ENCODE data around the gene CDR2L. TPM values are rescaled to one million over a fixed set of nuclear protein-coding genes. Genes with fewer than 3 reads are reported as not detected.
"Not testable (repeated sequence)": the region's sequence is repeated elsewhere in the genome, so short reads cannot be mapped to it uniquely, and the experiment has no call there.

Gene CDR2L
- total RNA-seq, 1 donor from 2014 or later, result 18.3 TPM

DNA sequence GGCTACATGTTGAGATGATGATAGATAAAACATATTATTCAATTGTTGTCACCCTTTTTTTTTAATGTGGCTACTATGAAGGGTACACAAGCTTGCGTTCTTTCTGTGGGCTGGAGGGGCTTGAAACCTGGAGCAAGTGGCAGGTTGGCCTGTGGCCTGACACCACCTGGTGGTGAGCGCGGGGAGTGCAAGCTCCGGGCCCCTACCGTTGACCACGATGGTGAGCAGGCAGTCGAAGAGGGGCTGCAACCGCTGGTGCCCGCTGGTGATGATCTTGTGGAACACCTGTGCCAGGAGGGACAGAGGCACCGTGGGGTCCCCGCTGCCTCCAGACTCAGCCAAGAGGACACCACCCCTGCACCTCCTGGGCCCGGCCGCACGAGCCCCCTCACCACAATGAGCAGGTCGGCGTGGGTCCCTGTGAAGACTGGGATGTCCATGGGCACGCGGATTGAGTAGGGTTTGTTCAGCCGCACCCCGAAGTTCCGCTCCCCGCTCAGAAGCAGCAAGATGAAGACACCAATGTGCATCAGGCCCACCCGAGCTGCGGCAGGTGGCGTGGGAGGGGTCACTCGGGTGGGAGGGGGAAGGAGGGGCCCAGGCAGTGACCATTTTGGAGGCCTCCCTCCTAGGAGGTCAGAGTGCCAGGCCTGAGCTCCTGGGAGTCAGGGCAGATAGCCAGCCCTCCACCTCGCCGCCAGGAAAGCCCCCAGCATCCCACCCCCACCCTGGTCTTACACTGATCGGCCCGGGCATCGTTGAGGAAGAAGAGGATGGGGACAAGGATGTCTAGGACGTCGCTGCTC is 29.3 kb upstream of the CDR2L start:
- DNase-seq (peak; percentile 86), ATAC-seq (peak; percentile 47)
- intact Hi-C loops (cut with micrococcal nuclease), result no loop called here

DNA sequence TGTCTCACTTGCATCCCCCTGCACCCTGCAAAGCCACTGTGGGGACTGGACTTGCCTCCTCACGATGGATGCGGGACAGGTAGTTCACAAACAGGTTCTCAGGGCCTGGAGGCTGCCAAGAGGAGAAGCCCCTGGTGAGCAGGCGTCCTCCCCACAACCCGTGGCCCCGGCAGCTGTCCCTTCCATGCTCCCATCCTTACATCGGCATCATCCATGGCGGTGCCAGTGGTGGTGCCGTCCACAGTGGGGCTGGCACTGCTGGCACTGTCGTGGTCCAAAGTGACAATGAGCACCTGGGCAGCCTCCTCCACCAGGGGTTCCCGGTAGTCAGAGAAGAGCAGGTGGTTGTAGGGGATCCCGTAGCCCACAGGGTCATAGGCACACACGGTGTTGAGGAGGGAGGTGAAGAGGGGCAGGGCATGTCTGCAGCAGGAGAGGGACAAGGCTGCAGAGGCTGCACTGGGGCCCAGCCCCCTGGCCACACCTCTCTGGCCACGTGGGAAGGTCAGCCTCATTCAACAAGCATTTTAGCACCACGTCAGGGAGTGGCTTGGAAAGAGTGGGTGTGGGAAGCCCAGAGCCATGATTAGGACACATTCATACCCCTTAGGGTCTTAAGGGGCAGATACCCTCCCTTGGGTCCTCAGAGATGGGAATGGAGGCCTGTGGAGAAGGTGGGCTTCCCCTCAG is 27.5 kb upstream of the CDR2L start:
- intact Hi-C loops (cut with micrococcal nuclease), result no loop called here
- no peak for DNase-seq
- ATAC-seq, result no peak

DNA sequence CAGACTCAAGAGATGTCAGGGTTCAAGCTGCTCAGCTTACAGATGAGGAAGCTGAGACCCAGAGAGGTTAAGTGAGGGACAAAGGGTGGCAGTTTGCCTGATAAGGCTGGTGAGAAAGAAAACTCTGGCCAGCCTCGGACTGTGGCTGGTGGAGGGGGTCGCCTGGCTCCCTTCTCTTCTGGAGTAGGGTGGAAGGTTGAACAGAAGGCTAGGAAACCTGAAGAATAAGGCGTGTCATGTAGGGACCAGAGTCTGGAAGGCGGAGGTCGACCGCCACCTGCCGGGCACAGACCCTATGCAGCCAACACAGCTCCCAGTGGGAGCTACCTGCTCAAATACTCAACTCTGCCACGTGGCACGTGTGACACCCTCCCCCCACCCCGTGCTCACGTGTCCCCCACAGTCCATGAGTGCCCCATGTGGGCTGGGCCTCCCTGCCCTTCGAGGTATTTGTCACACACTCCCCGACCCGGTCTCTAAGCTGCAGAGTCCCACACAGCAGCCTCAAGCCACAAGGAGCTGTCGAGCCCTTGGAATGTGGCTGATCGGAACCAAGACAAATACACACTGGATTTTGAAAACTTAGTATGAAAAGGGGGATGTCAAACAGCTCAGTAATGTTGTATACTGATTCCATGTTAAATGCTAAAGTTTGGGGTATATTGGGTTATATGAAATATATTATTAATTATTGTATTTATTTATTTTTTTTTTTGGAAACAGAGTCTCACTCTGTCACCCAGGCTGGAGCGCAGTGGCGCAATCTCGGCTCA is 26.7 kb upstream of the CDR2L start:
- intact Hi-C loops (cut with micrococcal nuclease), result no loop called here
- DNase-seq, result no peak
- peak; percentile 45 for ATAC-seq

DNA sequence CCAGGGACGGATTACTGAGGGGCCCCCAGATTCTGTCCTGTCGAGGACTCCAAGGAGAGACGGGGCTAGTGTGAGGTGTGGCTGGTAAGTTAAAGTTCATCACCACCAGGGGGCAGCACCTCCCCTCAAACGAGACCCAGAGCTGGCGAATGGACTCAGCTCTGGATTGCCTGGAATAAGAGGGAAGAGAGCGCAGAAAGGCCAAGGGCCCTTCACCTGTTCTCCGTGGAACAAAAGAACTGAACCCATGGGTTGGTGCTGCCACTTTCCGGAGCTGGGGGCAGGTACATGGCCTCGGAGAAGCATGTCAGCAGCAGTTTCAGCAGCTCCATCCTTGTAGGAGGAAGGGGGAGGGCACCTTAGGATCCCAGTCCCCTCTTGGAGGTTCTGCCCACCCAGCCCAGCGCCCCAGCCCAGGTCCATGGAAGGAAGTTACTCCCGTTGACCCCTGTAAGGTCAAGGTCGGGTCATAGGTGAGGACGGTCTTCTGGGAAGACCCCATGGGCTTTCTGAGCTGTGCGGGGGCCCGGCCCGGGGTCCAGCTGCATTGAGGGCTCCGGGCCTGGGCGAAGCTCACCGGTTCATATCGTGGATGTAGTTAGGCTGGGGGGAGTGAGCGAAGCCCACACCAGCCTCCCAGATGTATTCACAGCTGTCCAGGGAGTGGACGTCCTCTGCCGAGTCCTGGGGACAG is 25.6 kb upstream of the CDR2L start:
- ATAC-seq, result peak; percentile 89

DNA sequence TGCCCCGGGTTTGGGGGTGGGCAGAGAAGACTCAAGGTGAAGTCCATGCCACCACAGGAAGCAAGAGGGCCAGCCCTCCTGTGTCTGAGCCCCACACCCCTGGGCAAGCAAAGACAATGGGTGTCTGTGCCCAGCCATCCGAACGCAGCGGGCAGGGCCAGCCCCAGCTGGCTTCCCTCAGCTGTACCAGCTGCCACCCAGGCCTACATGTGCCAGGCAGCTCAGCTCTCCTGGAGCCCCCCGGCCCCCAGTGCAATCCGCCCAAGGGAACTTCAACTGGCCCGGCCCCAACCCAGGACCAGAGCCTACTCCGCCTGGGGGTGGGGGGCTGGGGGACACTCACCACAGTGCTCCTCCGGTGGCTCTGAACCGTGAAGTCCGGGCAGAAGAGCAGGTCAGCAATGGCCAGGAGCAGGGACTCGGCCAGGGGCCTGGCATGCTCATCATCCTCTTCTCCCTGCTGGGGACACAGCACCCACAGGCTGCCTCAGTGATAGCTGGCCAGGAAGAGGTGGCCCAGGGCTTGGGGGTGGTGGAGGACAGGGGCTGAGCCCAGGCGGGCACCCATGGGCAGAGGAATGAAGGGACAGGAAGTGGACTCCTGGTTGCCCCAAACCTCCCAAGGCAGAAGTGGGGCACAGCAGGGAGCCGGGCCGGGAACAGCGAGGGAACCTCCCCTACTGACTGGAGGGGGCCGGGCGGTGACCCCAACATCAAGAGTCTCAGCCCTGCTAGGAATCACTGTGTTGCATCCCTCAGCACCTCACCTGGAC is 24.6 kb upstream of the CDR2L start:
- DNase-seq (no peak), ATAC-seq (no peak)
- intact Hi-C loops (cut with micrococcal nuclease), result no loop called here

More for the DNA sequence above, 25.6 kb upstream of the CDR2L start:
- DNase-seq, result peak; percentile 87
- intact Hi-C loops (cut with micrococcal nuclease), result no loop called here

DNA sequence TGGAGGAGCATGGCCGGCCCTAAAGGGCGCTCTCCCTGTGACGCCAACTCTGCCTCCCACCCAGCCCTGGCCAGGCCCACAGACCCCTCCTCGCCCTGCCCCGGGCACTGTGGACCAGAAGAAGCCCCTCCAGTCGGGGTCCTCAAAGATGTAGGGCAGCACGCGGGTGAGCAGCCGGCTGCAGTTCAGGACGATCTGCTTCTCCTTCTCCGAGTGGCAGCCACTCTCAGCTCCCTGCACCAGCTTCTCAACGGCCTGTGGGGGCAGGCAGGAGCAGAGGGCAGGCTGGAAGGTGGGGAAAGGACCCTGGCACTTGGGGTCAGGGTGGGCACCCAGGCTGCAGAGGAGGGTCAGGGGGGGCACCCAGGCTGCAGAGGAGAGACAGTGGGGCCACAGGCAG is 23.8 kb upstream of the CDR2L start:
- DNase-seq, result no peak
- intact Hi-C loops (cut with micrococcal nuclease), result no loop called here
- ATAC-seq, result no peak

DNA sequence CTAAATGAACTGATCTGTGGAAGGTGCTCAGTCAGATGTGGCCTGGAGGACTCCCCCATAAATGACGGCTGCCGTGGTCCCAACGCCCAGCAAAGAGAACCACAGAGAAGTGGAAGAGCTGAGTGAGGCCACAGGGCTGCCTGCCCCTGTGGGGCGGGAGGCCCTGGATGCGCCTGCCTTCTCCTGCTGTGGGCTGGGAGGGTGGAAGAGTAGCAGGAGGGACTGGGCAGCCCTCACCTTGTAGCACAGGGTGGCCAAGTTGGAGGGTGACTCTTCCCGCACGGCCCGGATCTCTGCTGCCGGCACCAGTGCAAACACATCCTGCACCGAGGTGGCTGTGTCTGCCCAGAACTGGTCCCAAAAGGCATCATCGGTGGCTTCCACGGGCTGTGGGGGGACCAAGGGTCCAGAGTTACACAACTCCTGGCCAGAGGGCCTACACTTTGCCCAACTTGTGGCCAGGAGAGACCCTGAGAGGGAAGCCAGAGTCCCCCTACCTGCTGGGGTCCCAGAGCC is 23.1 kb upstream of the CDR2L start:
- ATAC-seq (no peak), DNase-seq (no peak)
- intact Hi-C loops (cut with micrococcal nuclease), result no loop called here

DNA sequence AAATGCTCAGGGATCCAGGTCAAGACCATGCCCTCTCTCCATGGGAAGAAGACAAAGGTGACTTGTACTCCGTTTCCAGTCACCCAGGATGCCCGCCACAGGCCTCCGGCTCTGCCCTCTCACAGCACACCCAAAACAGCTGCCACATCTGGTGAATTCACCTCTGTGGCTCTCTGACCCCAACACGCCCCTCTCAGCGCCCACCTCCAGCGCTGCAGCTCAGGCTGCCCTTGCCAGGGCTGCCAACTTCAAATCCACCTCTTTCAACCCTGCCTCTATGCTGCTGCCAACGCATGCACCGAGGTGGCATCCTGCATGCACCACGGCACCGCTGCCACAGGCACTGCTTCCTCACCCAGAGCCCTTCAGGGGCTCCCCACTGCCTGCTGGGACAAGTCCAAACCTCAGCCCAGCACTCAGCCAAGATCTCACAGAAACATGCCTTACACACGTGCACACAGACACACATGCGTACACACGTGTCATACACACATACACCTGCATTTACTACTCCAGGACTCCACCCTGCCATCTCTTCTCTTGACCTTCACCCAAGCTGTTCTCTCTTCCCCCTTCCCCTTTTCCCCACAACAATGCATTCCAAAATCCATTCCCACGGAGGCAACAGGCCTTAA is 22.3 kb upstream of the CDR2L start:
- intact Hi-C loops (cut with micrococcal nuclease), result no loop called here
- no peak for DNase-seq
- no peak for ATAC-seq

DNA sequence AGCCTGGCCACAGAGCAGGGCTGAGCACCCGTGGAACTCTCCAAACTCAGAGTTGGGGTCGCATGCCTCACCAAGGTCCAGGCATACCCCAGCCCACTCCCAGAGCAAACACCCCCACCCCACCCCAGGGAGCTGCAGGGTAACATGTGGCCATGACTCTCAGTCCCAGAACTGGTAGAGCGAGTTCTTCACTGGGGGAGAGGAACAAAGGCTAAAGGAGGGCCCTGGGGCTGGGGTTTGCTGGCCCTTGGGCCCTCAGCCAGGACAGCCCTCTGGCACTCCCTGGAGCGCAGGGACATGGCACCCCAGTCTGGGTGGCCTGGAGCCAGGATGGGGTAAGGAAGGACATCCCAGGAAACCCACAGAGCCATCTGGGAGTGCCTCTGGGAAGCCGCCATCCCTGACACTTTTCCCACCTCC is 19.1 kb upstream of the CDR2L start:
- no peak for ATAC-seq
- DNase-seq, result no peak
- intact Hi-C loops (cut with micrococcal nuclease), result no loop called here

DNA sequence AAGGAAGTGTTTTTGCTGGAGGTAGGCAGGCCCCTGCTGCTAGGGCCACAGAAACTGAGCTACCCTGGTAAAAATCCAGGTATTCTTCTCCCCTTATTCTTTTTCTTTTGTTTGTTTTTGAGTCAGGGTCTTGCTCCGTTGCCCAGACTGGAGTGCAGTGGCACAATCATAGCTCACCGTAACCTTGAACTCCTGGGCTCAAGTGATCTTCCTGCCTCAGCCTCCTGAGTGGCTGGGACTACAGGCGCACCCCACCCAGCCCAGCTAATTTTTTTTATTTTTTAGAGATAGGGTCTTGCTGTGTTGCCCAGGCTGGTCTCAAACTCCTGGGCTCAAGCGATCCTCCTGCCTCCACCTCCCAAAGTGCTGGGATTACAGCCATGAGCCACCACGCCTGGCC is 17.9 kb upstream of the CDR2L start:
- DNase-seq; ATAC-seq; intact Hi-C loops (cut with micrococcal nuclease): not testable (repeated sequence)

DNA sequence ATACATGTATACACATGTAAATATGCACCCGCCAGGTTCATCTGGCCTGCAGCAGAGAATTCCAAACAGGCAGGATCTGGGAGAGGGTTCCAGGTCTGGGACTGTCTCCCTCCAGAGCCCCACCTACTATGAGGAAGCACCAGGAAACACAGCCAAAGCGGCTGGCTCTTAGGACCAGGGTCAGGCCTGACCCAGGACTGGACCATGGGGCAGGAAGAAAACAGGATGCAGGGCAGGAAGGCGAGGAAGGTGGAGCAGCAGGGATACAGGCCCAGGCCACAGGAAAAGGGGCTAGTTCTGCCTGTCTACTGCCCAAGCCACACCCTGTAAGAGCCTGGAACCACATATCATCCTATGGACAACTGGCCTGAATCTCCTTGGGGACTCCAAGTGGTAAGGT is 17.0 kb upstream of the CDR2L start:
- ATAC-seq (peak; percentile 58), DNase-seq (peak; percentile 51)
- intact Hi-C loops (cut with micrococcal nuclease), result no loop called here

DNA sequence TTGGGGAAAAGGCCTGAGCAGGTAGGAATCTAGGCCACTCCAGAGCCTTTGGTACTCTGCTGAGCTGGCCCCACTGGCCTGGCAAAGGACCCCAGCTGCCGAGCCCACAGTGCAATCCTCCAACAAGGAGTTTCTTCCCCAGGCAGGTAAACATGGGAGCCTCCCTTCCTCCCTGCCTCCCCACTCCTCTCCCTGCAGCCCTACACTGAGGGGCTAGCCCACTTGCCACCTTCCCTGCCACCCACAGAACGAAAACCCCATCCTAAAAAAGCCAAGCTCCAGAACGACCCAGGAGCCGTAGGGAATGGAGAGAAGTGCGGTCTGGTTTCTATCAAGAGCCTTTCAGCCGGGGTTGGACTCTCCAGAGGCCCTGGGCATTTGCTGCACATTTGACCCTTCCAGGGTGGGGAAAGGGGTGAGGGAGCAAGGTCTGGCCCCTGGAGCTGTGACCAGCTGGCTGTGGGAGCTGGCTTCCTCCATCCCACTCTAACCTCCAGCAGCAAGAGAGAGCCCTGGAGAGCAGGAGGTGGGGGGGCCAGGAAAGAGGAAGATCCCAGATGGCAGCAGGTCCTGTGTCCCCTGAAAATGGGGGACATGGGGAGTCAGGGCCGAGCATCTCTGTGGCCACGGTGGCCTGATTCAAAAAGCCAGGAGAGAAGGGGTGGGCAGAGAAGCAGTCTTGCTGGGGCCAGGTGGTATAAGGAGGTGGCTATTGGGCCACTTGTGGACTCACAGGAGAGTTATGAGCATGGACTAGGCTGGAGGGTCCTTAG is 16.2 kb upstream of the CDR2L start:
- ATAC-seq (no peak), DNase-seq (no peak)
- intact Hi-C loops (cut with micrococcal nuclease), result no loop called here

DNA sequence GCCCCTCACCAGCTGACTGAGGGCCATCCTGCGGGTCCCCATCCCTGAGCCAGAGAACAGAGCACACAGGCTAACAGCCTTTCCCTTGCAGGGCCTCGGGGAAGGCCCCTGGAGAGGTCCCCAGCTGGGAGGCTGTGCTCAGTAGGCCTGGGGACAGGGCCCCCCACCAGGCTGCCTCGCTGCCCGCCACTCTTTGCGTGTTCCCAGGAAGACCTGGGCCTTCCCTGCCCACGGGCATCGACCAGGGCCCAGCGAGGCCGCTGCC is 15.7 kb upstream of the CDR2L start:
- DNase-seq (no peak), ATAC-seq (peak; percentile 13)
- intact Hi-C loops (cut with micrococcal nuclease), result no loop called here

DNA sequence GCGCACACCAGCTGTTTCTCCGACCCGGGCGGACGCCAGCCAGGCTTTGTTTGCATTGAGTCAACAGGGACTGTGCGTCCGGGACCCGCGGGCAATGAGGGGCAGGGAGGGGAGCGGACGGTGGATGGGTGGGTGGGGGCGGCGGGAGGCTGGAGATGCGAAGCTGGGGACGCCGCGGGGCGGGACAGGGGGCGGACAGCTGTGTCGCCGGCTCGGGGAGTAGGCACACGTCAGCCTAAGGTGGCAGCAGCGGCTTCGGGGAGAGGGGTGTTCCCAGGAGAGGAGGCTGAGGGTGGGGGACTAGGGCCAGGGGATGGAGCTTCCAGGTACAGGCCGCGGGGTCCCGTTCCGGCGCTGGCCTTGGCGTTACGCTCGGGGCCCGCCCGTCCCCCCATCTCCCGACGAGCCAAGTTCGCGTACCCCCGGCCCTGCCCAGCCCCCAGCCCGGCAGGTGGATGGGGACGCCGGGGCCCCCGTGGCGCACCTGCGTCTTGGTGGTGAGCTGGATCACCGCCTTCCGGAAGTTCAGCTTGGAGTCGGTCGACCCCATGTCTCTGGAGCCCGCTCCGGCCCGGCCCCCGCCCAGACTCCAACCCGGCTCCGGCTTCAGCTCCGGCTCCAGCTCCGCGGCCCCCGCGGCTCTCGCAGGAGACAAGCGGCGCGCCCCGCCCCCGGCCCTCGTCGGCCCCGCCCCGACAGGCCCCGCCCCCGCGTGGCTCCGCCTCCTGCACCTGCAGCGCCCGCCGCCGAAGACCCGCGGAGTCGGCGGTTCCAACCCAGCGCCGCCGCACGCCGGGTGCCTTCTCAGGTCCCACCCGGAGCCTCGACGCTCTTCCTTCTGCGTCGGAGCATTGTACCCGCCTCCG is 15.1 kb upstream of the CDR2L start, which contains the start of gene HID1:
TSS of gene HID1 (minus strand) at position 653 of the 866 bp plus-strand sequence. CDS start at position 550, 103 bp downstream.
- intact Hi-C loops (cut with micrococcal nuclease), result no loop called here
- peak; percentile 78 for DNase-seq
- ATAC-seq, result peak; percentile 87

DNA sequence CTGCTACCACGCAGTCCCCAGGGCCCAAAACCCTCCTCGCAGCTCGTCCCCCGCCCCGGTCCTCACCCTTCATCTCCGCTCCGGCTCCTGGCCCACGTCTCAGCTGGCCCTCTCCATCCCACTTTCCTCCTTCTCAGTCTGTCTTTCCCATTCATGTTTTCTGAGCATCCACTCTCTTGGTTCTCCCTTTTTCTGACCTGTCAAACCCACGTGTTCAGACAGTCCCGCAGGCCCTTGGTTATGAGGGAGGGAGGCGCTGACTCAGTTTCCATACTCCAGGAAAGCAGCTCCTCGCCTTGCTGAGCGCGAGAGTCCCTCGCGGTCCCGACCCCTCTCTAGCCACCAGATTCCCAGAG is 14.5 kb upstream of the CDR2L start:
- DNase-seq, result no peak
- intact Hi-C loops (cut with micrococcal nuclease), result no loop called here
- ATAC-seq, result no peak

DNA sequence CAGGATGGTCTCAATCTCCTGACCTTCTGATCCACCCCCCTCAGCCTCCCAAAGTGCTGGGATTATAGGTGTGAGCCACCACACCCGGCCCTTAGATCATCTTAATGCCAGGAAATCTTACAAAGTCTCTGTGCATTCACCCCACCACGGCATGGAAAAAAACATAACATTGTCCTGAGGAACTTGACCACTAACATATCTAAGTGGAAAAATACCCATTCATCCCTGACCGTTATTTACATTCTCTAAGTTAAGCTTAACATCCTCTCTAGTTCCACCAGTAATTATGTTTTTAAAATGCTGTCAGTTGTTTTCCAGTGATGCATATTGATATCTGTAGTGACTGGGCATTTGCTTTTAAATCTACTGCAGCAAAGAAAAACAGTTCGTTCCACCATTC is 11.5 kb upstream of the CDR2L start:
- intact Hi-C loops (cut with micrococcal nuclease), result no loop called here
- no peak for ATAC-seq
- DNase-seq, result no peak

DNA sequence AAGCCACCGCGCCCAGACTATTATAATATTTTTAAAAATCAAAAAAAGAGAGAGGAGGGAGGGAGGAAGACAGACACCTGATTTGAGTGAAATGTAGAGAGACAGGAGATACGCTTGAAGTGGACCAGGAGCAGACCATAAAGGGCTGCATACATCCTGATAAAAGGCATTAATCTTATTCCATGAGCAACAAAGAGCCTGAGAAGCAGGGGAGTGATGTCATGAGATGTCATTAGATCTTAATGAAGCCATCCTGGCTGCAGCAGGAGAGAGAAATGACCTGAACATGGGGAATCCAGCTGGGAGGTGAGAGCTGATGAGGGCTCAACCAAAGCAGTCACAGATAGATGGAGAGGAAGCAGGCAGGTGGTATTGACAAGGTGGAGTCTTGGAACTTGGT is 9.6 kb upstream of the CDR2L start:
- no peak for DNase-seq
- ATAC-seq, result no peak
- intact Hi-C loops (cut with micrococcal nuclease), result no loop called here

All from left ventricle myocardium superior (tissue), 1 donor.